NCI-H2029 (cell line): ENCODE results near the gene SPTB.
"Not testable (repeated sequence)": the region's sequence is repeated elsewhere in the genome, so short reads cannot be mapped to it uniquely, and the experiment has no call there.

Experiments
- DNase-seq: peaks from one replicate; lab custom pipeline; 2025; lab: John Stamatoyannopoulos, UW

The SPTB gene

GRCh38 chr14:64879635-64880220 is at the start of gene SPTB:
Gene SPTB (minus strand): TSS chr14:64879907. CDS start chr14:64823094, 56,813 bp downstream.
- peak; percentile 68 for DNase-seq

- no peak for DNase-seq
Observed at GRCh38 chr14:64929014-64929359, 49.3 kb upstream of the SPTB start.

GRCh38 chr14:64928239-64929013 is 48.7 kb upstream of the SPTB start:
- DNase-seq, result no peak

- DNase-seq, result no peak
Observed at GRCh38 chr14:64927031-64927430, 47.3 kb upstream of the SPTB start.

- DNase-seq, result no peak
Observed at GRCh38 chr14:64926398-64926995, 46.8 kb upstream of the SPTB start.

GRCh38 chr14:64923015-64923414 is 43.3 kb upstream of the SPTB start:
- DNase-seq, result no peak

- DNase-seq, result no peak
Observed at GRCh38 chr14:64920465-64920864, 40.8 kb upstream of the SPTB start.

- no peak for DNase-seq
Observed at GRCh38 chr14:64919618-64920017, 39.9 kb upstream of the SPTB start.

GRCh38 chr14:64919215-64919614 is 39.5 kb upstream of the SPTB start:
- no peak for DNase-seq

GRCh38 chr14:64918216-64918615 is 38.5 kb upstream of the SPTB start:
- DNase-seq, result no peak

- no peak for DNase-seq
Observed at GRCh38 chr14:64915797-64916196, 36.1 kb upstream of the SPTB start.

- DNase-seq, result no peak
Observed at GRCh38 chr14:64915029-64915424, 35.3 kb upstream of the SPTB start.

GRCh38 chr14:64914237-64915028 is 34.7 kb upstream of the SPTB start, which contains the start of gene CHURC1:
Gene CHURC1 (plus strand): TSS chr14:64914455. CDS start chr14:64914496, 41 bp downstream.
- peak; percentile 91 for DNase-seq

GRCh38 chr14:64913477-64913876 is 33.8 kb upstream of the SPTB start:
- not testable (repeated sequence) for DNase-seq

GRCh38 chr14:64912261-64912660 is 32.6 kb upstream of the SPTB start:
- no peak for DNase-seq

GRCh38 chr14:64910847-64911495 is 31.3 kb upstream of the SPTB start:
- no peak for DNase-seq

- no peak for DNase-seq
Observed at GRCh38 chr14:64906022-64906421, 26.3 kb upstream of the SPTB start.

- no peak for DNase-seq
Observed at GRCh38 chr14:64899958-64900357, 20.3 kb upstream of the SPTB start.

- peak; percentile 30 for DNase-seq
Observed at GRCh38 chr14:64891839-64892375, 12.2 kb upstream of the SPTB start.

- DNase-seq, result no peak
Observed at GRCh38 chr14:64891173-64891838, 11.6 kb upstream of the SPTB start.

- DNase-seq, result no peak
Observed at GRCh38 chr14:64889352-64889751, 9.6 kb upstream of the SPTB start.
